DND-41 (cell line): ENCODE results near the gene ZNF101.

Source experiments
- ATAC-seq: fragments of 200-7000 bp; cut with Tn5 transposase; 3 replicates; pipeline ENCODE4 v1.9.1; 2021; ENCODE audit warnings: low read depth; ENCODE audit not compliant: insufficient read depth
- DNase-seq: peaks from one replicate; pipeline ENCODE4 v3.0.0-alpha.2; 2020
- H2AFZ ChIP-seq: 2 replicates; pipeline ENCODE4 v1.6.0; 2012; ENCODE audit warnings: low read depth, low read length
- H3K27ac ChIP-seq: 2 replicates; pipeline ENCODE4 v1.5.1; 2012; ENCODE audit warnings: low read length, inconsistent platforms
- H3K27me3 ChIP-seq: fragments of 200-600 bp; sonication (generic); 2 replicates; pipeline ENCODE4 v1.6.0; 2012; ENCODE audit warnings: low read length, mild to moderate bottlenecking, inconsistent platforms; ENCODE audit not compliant: insufficient read depth, poor library complexity
- H3K36me3 ChIP-seq: 2 replicates; pipeline ENCODE4 v1.5.1; 2012; ENCODE audit warnings: low read length, inconsistent platforms; ENCODE audit not compliant: insufficient read depth
- H3K4me1 ChIP-seq: 2 replicates; pipeline ENCODE4 v1.5.1; 2012; ENCODE audit warnings: mild to moderate bottlenecking, low read length; ENCODE audit not compliant: insufficient read depth
- H3K4me2 ChIP-seq: 2 replicates; pipeline ENCODE4 v1.6.0; 2012; ENCODE audit warnings: mild to moderate bottlenecking, moderate library complexity, low read length, inconsistent platforms; ENCODE audit not compliant: insufficient read depth
- H3K4me3 ChIP-seq, 2 experiments: fragments of 200-600 bp in 1 of 2; shearing (Covaris generic) in 1 of 2; 2 replicates each; pipeline ENCODE4 v1.5.1; 2012 to 2016; ENCODE audit warnings: inconsistent platforms in 2 of 2, low read length in 2 of 2, mild to moderate bottlenecking in 2 of 2, low read depth in 1 of 2, moderate library complexity in 1 of 2
- H3K79me2 ChIP-seq: 2 replicates; pipeline ENCODE4 v1.6.0; 2012; ENCODE audit warnings: low read length, inconsistent platforms; ENCODE audit not compliant: insufficient read depth
- H3K9ac ChIP-seq: 2 replicates; pipeline ENCODE4 v1.6.0; 2012; ENCODE audit warnings: low read depth, mild to moderate bottlenecking, inconsistent platforms, low read length, moderate library complexity
- H3K9me3 ChIP-seq: 2 replicates; pipeline ENCODE4 v1.5.1; 2012; ENCODE audit warnings: low read length, moderate library complexity, mild to moderate bottlenecking, inconsistent platforms; ENCODE audit not compliant: insufficient read depth, severe bottlenecking
- H4K20me1 ChIP-seq: 2 replicates; pipeline ENCODE4 v1.6.0; 2012; ENCODE audit warnings: low read length; ENCODE audit not compliant: insufficient read depth
- EZH2 ChIP-seq: IDR thresholded peaks from 3 replicates; pipeline ENCODE4 v1.6.1; 2012; ENCODE audit warnings: borderline replicate concordance, low read depth, mild to moderate bottlenecking, moderate library complexity, low read length, inconsistent platforms; ENCODE audit not compliant: severe bottlenecking
- TF ChIP-seq, protein P1 (sequence below): IDR thresholded peaks from 2 replicates; pipeline ENCODE4 v1.5.1; 2012; ENCODE audit warnings: borderline replicate concordance, low read length, moderate library complexity, mild to moderate bottlenecking; ENCODE audit not compliant: poor library complexity, severe bottlenecking; ENCODE audit errors: extremely low read depth

The ZNF101 gene

GRCh38 chr19:19704836-19705235, 36.2 kb downstream of the ZNF101 start:
- Histone ChIP-seq H4K20me1 (no peaks in the 10 kb centered on the region), H3K4me2 (no peak overlapping the region), H3K4me3 (no peak overlapping the region), H3K4me1 (no peaks in the 10 kb centered on the region), H3K27ac (no peak overlapping the region; the same call in 1 of the 2 replicates), H3K9ac (no peak overlapping the region), H3K9me3 (peaks cover 30% of the 10 kb centered on the region), H3K27me3 (no peaks in the 10 kb centered on the region), H3K79me2 (no peaks in the 10 kb centered on the region), H3K36me3 (peaks cover 45% of the 10 kb centered on the region), H2AFZ (no peak overlapping the region)
- no peak for TF ChIP-seq EZH2
- TF ChIP-seq, protein P1, sequence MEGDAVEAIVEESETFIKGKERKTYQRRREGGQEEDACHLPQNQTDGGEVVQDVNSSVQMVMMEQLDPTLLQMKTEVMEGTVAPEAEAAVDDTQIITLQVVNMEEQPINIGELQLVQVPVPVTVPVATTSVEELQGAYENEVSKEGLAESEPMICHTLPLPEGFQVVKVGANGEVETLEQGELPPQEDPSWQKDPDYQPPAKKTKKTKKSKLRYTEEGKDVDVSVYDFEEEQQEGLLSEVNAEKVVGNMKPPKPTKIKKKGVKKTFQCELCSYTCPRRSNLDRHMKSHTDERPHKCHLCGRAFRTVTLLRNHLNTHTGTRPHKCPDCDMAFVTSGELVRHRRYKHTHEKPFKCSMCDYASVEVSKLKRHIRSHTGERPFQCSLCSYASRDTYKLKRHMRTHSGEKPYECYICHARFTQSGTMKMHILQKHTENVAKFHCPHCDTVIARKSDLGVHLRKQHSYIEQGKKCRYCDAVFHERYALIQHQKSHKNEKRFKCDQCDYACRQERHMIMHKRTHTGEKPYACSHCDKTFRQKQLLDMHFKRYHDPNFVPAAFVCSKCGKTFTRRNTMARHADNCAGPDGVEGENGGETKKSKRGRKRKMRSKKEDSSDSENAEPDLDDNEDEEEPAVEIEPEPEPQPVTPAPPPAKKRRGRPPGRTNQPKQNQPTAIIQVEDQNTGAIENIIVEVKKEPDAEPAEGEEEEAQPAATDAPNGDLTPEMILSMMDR = no peak
- no peak for ATAC-seq
- no peak for DNase-seq

- no peak overlapping the region for H3K4me3 ChIP-seq
- peaks cover 72% of the 10 kb centered on the region for H3K9me3 ChIP-seq
- ATAC-seq (no peak), DNase-seq (no peak)
- no peaks in the 10 kb centered on the region for H4K20me1 ChIP-seq
- TF ChIP-seq, protein P1 = no peak
- TF ChIP-seq EZH2 = no peak
- peaks cover 80% of the 10 kb centered on the region for H3K36me3 ChIP-seq
- no peak overlapping the region for H3K4me2 ChIP-seq
- H3K27me3 ChIP-seq = no peaks in the 10 kb centered on the region
- H3K79me2 ChIP-seq = peaks cover 10% of the 10 kb centered on the region; the same call in 1 of the 2 replicates
- no peak overlapping the region for H2AFZ ChIP-seq
- no peaks in the 10 kb centered on the region for H3K4me1 ChIP-seq
- no peak overlapping the region for H3K9ac ChIP-seq
- H3K27ac ChIP-seq = no peak overlapping the region
Measured at GRCh38 chr19:19710506-19710905, 41.9 kb downstream of the ZNF101 start.

GRCh38 chr19:19711306-19711933, 42.8 kb downstream of the ZNF101 start:
- no peak for ATAC-seq
- TF ChIP-seq EZH2 = no peak
- TF ChIP-seq, protein P1 = no peak
- Histone ChIP-seq H3K4me2 (no peak overlapping the region), H3K4me1 (no peaks in the 10 kb centered on the region), H3K79me2 (peaks cover 19% of the 10 kb centered on the region), H3K27ac (no peak overlapping the region), H3K36me3 (peaks cover 88% of the 10 kb centered on the region), H2AFZ (no peak overlapping the region), H3K4me3 (no peak overlapping the region), H3K9me3 (peaks cover 76% of the 10 kb centered on the region), H4K20me1 (no peaks in the 10 kb centered on the region), H3K9ac (no peak overlapping the region), H3K27me3 (no peaks in the 10 kb centered on the region)
- no peak for DNase-seq
